PC-9 (cell line): ENCODE measurements around the gene DPP10. TPM values are rescaled to one million over a fixed set of nuclear protein-coding genes. Genes with fewer than 3 reads are reported as not detected.

ENCODE experiments used
- BruUV-seq: library from RNA; stranded (reverse); fragments of 400-500 nt; replicated peaks from 2 replicates; lab custom pipeline; 2021; lab: Mats Ljungman, UMichigan
- CTCF ChIA-PET: fragments of 300-600 bp; sonication (Branson Sonifier 250); formaldehyde crosslinking; loops from one replicate; lab custom pipeline; 2022; ENCODE audit warnings: antibody characterized with exemption; lab: Charles Lee
- POLR2A ChIA-PET: fragments of 300-600 bp; sonication (Branson Sonifier 250); formaldehyde crosslinking; loops from one replicate; lab custom pipeline; 2022; ENCODE audit warnings: antibody characterized with exemption; ENCODE audit not compliant: unreplicated experiment; lab: Charles Lee
- DNase-seq, 2 experiments: peaks; one replicate each; pipeline versions ENCODE4 v3.0.0 to v3.0.0-alpha.2; 2015 to 2022; ENCODE audit warnings: mixed read lengths in 1 of 2
- H2AFZ ChIP-seq: fragments of 200-600 bp; sonication (generic); 2 replicates; pipeline ENCODE4 v1.8.1; 2017; ENCODE audit warnings: antibody characterized with exemption
- H3F3A ChIP-seq: fragments of 200-600 bp; sonication (generic); 2 replicates; pipeline ENCODE4 v1.8.1; 2017; ENCODE audit warnings: antibody characterized with exemption, mild to moderate bottlenecking, low read depth; ENCODE audit not compliant: insufficient read depth
- H3K27ac ChIP-seq: fragments of 200-600 bp; sonication (generic); 2 replicates; pipeline ENCODE4 v1.6.1; 2016; ENCODE audit warnings: mixed run types
- H3K27me3 ChIP-seq: fragments of 200-600 bp; sonication (generic); 2 replicates; pipeline ENCODE4 v1.6.1; 2016; ENCODE audit warnings: low read depth, mixed run types; ENCODE audit not compliant: insufficient read depth
- H3K36me3 ChIP-seq: fragments of 200-600 bp; sonication (generic); 2 replicates; pipeline ENCODE4 v1.6.1; 2016; ENCODE audit warnings: low read depth, mixed run types
- H3K4me1 ChIP-seq: fragments of 200-600 bp; sonication (generic); replicated peaks from 2 replicates; pipeline ENCODE4 v1.6.1; 2016; ENCODE audit warnings: mixed run types; ENCODE audit not compliant: insufficient read depth
- H3K4me2 ChIP-seq: fragments of 200-600 bp; sonication (generic); 2 replicates; pipeline ENCODE4 v1.6.1; 2017; ENCODE audit warnings: mixed run types
- H3K4me3 ChIP-seq: fragments of 200-600 bp; sonication (generic); 2 replicates; pipeline ENCODE4 v1.6.1; 2016; ENCODE audit warnings: mixed run types
- H3K79me2 ChIP-seq: fragments of 200-600 bp; sonication (generic); 2 replicates; pipeline ENCODE4 v1.6.1; 2017; ENCODE audit warnings: low read depth, mixed run types
- H3K9me2 ChIP-seq: fragments of 200-600 bp; sonication (generic); 2 replicates; pipeline ENCODE4 v1.8.1; 2017; ENCODE audit warnings: mild to moderate bottlenecking; ENCODE audit not compliant: insufficient read depth
- H3K9me3 ChIP-seq: fragments of 200-600 bp; sonication (generic); 2 replicates; pipeline ENCODE4 v1.8.1; 2016; ENCODE audit warnings: low read depth; ENCODE audit not compliant: insufficient read depth
- H4K20me1 ChIP-seq: fragments of 200-600 bp; sonication (generic); 2 replicates; pipeline ENCODE4 v1.8.1; 2017; ENCODE audit not compliant: insufficient read depth
- EZH2 ChIP-seq: fragments of 200-600 bp; sonication (generic); IDR thresholded peaks from 2 replicates; pipeline ENCODE4 v1.8.0; 2017; ENCODE audit warnings: antibody characterized with exemption, low read depth
- intact Hi-C: fragments of 100-400 bp; cut with micrococcal nuclease; formaldehyde crosslinking; loops from one replicate; pipeline ENCODE4 v1.10.0; 2022; ENCODE audit not compliant: unreplicated experiment
- total RNA-seq: library from RNA; stranded (reverse); gene quantifications from 2 replicates; pipeline ENCODE4 v1.2.3, GENCODE V29; 2021
- TF ChIP-seq, protein P1 (sequence below): fragments of 200-600 bp; sonication (generic); conservative IDR thresholded peaks from 2 replicates; pipeline ENCODE4 v1.6.1; 2017; ENCODE audit warnings: mixed run types, antibody characterized with exemption, mild to moderate bottlenecking, moderate library complexity

DPP10 gene
- total RNA-seq, 1 experiment from 2014 or later, result not detected

DNA sequence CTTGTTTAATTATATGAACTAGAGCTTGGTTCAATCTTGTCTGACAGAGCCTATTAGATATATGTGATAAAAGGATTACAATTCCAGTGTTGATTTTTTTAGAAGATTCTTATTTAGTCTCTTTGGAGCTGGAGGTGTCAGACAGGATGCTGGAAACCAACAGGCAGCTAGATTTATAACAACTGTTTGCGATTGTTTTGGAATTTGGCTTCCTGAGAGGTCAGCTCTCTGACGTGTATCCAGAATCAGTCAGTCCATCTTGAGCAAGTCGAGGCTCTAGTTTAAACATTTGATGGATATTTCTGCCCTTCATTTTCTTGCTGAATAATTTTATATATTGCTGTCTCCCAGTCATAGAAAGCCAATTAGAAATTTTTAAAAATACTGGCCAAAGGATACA, 1062.9 kb downstream of the DPP10 start:
- ChIA-PET POLR2A (no interaction called here), CTCF (no interaction called here)
- H3K4me2 ChIP-seq, result no peak overlapping the region
- no peak overlapping the region for H2AFZ ChIP-seq
- H3K9me2 ChIP-seq, result no peaks in the 10 kb centered on the region
- DNase-seq, result no peak
- no peak for TF ChIP-seq EZH2
- TF ChIP-seq, protein P1, sequence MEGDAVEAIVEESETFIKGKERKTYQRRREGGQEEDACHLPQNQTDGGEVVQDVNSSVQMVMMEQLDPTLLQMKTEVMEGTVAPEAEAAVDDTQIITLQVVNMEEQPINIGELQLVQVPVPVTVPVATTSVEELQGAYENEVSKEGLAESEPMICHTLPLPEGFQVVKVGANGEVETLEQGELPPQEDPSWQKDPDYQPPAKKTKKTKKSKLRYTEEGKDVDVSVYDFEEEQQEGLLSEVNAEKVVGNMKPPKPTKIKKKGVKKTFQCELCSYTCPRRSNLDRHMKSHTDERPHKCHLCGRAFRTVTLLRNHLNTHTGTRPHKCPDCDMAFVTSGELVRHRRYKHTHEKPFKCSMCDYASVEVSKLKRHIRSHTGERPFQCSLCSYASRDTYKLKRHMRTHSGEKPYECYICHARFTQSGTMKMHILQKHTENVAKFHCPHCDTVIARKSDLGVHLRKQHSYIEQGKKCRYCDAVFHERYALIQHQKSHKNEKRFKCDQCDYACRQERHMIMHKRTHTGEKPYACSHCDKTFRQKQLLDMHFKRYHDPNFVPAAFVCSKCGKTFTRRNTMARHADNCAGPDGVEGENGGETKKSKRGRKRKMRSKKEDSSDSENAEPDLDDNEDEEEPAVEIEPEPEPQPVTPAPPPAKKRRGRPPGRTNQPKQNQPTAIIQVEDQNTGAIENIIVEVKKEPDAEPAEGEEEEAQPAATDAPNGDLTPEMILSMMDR, result no peak
- H3F3A ChIP-seq, result no peaks in the 10 kb centered on the region
- H3K79me2 ChIP-seq, result no peaks in the 10 kb centered on the region
- H3K36me3 ChIP-seq, result no peaks in the 10 kb centered on the region
- H3K4me3 ChIP-seq, result no peak overlapping the region
- H4K20me1 ChIP-seq, result no peaks in the 10 kb centered on the region
- H3K4me1 ChIP-seq, result no peaks in the 10 kb centered on the region
- no peak overlapping the region for H3K27ac ChIP-seq
- no TSS peak for BruUV-seq
- H3K9me3 ChIP-seq, result no peaks in the 10 kb centered on the region; the same call in 1 of the 2 replicates
- no peaks in the 10 kb centered on the region for H3K27me3 ChIP-seq
- intact Hi-C loops, result no loop called here

DNA sequence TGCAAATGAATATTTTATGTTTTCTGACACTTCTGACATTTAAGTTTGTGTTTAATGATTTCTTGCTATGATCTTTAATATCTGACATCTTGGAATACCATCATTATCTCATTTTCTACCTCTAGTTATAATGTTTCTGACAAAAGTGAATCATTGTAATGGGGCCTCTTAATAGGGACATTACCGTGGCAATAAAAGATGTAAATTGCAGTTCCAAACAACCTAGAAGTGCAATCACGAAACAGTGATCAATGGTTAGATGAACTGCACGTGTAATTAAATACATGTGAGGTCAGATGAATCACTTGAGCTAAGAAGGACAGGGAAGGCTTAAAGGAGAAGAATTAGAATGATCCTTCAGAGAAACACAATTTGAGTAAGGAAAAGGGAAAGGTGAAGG, 1078.3 kb downstream of the DPP10 start:
- TF ChIP-seq, protein P1, result no peak
- no peak for TF ChIP-seq EZH2
- Histone ChIP-seq H4K20me1 (no peaks in the 10 kb centered on the region), H3K4me3 (no peak overlapping the region), H3K4me2 (no peak overlapping the region), H3K4me1 (no peaks in the 10 kb centered on the region), H3K36me3 (no peaks in the 10 kb centered on the region), H3K27me3 (peaks cover 4% of the 10 kb centered on the region; the same call in 1 of the 2 replicates), H3K9me2 (no peaks in the 10 kb centered on the region), H3K9me3 (no peaks in the 10 kb centered on the region), H2AFZ (no peak overlapping the region), H3F3A (no peaks in the 10 kb centered on the region), H3K79me2 (no peaks in the 10 kb centered on the region), H3K27ac (no peak overlapping the region)
- intact Hi-C loops, result no loop called here
- CTCF ChIA-PET, result no interaction called here
- BruUV-seq, result no TSS peak
- POLR2A ChIA-PET, result no interaction called here
- DNase-seq, result no peak

DNA sequence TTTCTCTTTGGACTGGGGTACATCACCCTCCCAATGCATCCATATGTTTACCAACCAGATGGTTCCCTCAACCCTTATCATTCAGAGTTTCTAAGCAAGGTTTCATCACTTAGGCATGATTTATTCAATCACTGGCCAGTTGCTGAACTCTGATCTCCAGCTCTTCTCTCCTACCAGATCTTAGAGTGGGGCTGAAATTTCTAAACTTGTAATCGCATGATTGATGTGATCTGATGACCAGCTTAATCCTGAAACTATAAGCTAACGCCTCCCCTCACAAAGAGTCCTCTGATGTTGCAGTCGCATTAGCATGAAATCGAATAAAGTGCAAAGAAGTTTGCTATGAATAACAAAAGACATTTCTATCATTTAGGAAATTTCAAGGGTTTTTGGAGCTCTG, 1082.0 kb downstream of the DPP10 start:
- ChIA-PET CTCF (no interaction called here), POLR2A (interaction anchor here (0.5 kb wide), 1 partner anchor 22 kb away, joined by 8 read pairs; no protein-coding TSS in a partner anchor)
- H4K20me1 ChIP-seq, result no peaks in the 10 kb centered on the region
- no TSS peak for BruUV-seq
- no peak for TF ChIP-seq EZH2
- TF ChIP-seq, protein P1, result no peak
- DNase-seq, result no peak
- no peaks in the 10 kb centered on the region for H3K36me3 ChIP-seq
- H3K4me2 ChIP-seq, result no peak overlapping the region
- no peaks in the 10 kb centered on the region for H3K9me2 ChIP-seq
- H2AFZ ChIP-seq, result no peak overlapping the region
- no peaks in the 10 kb centered on the region for H3F3A ChIP-seq
- no peak overlapping the region for H3K4me3 ChIP-seq
- intact Hi-C loops, result no loop called here
- H3K4me1 ChIP-seq, result no peaks in the 10 kb centered on the region
- no peak overlapping the region for H3K27ac ChIP-seq
- no peaks in the 10 kb centered on the region for H3K79me2 ChIP-seq
- peaks cover 4% of the 10 kb centered on the region; the same call in 1 of the 2 replicates for H3K27me3 ChIP-seq
- H3K9me3 ChIP-seq, result no peaks in the 10 kb centered on the region
